Measurements from ENCODE around the gene ABCC4. TPM values are rescaled to one million over a fixed set of nuclear protein-coding genes. Genes with fewer than 3 reads are reported as not detected.

Gene ABCC4
- total and polyA plus RNA-seq, 2 of the 13 experiments (the other 11 are each of a cell fraction or from before 2014, with no cell fraction given) = 4.2 to 11.3 TPM

DNA sequence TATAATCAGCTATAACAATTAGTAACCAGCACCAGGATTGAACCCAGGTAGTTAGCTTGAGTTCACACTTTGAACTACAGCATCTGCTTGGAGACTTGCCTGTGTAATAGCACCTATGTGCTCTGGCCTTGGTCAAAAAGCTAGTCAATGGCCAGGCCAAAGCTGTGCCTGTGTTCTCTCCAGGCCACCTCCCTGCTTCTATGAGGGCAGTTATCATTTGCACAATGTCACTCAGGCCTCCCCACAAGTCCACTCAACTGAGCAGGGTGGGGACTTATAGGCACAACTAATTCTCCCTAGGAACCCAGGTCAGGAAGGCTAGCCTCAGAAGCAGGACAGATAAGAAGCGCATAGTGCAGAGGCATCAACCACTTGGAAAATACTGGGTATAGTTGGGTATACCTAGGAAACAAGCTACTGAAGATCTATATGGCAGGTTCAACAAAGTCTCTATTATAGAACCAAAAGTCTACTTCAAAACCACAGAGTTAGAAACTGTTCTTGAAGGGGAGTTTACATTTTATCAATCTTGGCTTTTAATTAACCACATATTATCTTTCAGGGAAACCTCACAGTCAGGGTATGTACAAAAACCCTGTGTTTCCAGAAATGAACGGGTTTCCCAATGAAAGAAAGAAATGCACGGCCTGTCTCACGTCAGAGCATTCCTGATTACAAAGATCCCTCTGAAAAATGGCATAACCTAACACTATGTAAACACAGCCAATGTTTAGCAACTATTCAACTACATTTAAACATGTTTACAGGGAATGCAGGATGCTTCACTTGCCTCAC, 140.9 kb downstream of the ABCC4 start (continued):
- TF ChIP-seq, protein P1, sequence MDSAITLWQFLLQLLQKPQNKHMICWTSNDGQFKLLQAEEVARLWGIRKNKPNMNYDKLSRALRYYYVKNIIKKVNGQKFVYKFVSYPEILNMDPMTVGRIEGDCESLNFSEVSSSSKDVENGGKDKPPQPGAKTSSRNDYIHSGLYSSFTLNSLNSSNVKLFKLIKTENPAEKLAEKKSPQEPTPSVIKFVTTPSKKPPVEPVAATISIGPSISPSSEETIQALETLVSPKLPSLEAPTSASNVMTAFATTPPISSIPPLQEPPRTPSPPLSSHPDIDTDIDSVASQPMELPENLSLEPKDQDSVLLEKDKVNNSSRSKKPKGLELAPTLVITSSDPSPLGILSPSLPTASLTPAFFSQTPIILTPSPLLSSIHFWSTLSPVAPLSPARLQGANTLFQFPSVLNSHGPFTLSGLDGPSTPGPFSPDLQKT (CRISPR knock-in tag; IDR thresholded peaks at IDR 0.05; ENCODE audit: borderline replicate concordance) = no peak
- no peak for TF ChIP-seq PPARG (CRISPR knock-in tag; conservative IDR thresholded peaks at IDR 0.05)
- TF ChIP-seq ARNT2 (CRISPR knock-in tag; IDR thresholded peaks at IDR 0.05; ENCODE audit: low read depth) = no peak
- TF ChIP-seq, protein P2, sequence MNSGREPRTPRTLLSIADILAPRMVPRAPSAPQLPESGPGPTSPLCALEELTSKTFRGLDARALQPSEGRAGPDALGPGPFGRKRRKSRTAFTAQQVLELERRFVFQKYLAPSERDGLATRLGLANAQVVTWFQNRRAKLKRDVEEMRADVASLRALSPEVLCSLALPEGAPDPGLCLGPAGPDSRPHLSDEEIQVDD (CRISPR knock-in tag; IDR thresholded peaks at IDR 0.05; ENCODE audit: borderline replicate concordance) = no peak
- no peak for TF ChIP-seq ZNF101 (CRISPR knock-in tag; IDR thresholded peaks at IDR 0.05; ENCODE audit: borderline replicate concordance, low read depth)
- TF ChIP-seq AKAP8 (CRISPR knock-in tag; IDR thresholded peaks at IDR 0.05) = no peak
- TF ChIP-seq ZNF570 (CRISPR knock-in tag; IDR thresholded peaks at IDR 0.05; ENCODE audit: borderline replicate concordance) = no peak
- no peak for TF ChIP-seq RXRB (CRISPR knock-in tag; IDR thresholded peaks at IDR 0.05; ENCODE audit: borderline replicate concordance)
- no peak for TF ChIP-seq KLF9 (CRISPR knock-in tag; IDR thresholded peaks at IDR 0.05; ENCODE audit: low read depth)
- TF ChIP-seq RFX5 (IDR thresholded peaks at IDR 0.05; ENCODE audit: low read depth, low read length) = no peak
- TF ChIP-seq ZMYM2 (CRISPR knock-in tag; IDR thresholded peaks at IDR 0.05) = no peak
- no peak for TF ChIP-seq KLF16 (CRISPR knock-in tag; IDR thresholded peaks at IDR 0.05)
- no peak for TF ChIP-seq HNRNPLL (IDR thresholded peaks at IDR 0.05; ENCODE audit: low read depth, low read length, poor library complexity, severe bottlenecking)
- TF ChIP-seq, protein P3, sequence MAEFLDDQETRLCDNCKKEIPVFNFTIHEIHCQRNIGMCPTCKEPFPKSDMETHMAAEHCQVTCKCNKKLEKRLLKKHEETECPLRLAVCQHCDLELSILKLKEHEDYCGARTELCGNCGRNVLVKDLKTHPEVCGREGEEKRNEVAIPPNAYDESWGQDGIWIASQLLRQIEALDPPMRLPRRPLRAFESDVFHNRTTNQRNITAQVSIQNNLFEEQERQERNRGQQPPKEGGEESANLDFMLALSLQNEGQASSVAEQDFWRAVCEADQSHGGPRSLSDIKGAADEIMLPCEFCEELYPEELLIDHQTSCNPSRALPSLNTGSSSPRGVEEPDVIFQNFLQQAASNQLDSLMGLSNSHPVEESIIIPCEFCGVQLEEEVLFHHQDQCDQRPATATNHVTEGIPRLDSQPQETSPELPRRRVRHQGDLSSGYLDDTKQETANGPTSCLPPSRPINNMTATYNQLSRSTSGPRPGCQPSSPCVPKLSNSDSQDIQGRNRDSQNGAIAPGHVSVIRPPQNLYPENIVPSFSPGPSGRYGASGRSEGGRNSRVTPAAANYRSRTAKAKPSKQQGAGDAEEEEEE (CRISPR knock-in tag; IDR thresholded peaks at IDR 0.05; ENCODE audit: borderline replicate concordance) = no peak
- TF ChIP-seq ZNF121 (CRISPR knock-in tag; IDR thresholded peaks at IDR 0.05) = no peak
- TF ChIP-seq ZSCAN12 (CRISPR knock-in tag; IDR thresholded peaks at IDR 0.05) = no peak
- no peak for TF ChIP-seq ZNF775 (CRISPR knock-in tag; IDR thresholded peaks at IDR 0.05; ENCODE audit: borderline replicate concordance)
- no peak; the same call in 1 of the 2 replicates for TF ChIP-seq HOXD1 (CRISPR knock-in tag; IDR thresholded peaks at IDR 0.05)
- 0 out of 2 replicates have a peak, but pooled peaks have one; percentile 34 for TF ChIP-seq FOSL2 (CRISPR knock-in tag; IDR thresholded peaks at IDR 0.05)
- TF ChIP-seq ZNF230 (CRISPR knock-in tag; IDR thresholded peaks at IDR 0.05) = no peak
- TF ChIP-seq, protein P4, sequence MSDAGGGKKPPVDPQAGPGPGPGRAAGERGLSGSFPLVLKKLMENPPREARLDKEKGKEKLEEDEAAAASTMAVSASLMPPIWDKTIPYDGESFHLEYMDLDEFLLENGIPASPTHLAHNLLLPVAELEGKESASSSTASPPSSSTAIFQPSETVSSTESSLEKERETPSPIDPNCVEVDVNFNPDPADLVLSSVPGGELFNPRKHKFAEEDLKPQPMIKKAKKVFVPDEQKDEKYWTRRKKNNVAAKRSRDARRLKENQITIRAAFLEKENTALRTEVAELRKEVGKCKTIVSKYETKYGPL (CRISPR knock-in tag; IDR thresholded peaks at IDR 0.05) = no peak
- TF ChIP-seq ZFP36L1 (CRISPR knock-in tag; IDR thresholded peaks at IDR 0.05) = no peak
- no peak for TF ChIP-seq NR2F6 (IDR thresholded peaks at IDR 0.05)
- TF ChIP-seq NR2F6 (CRISPR knock-in tag; IDR thresholded peaks at IDR 0.05) = peak; percentile 37; the same call in 1 of the 2 replicates
- no peak for TF ChIP-seq MIXL1 (CRISPR knock-in tag; IDR thresholded peaks at IDR 0.05)
- no peak for TF ChIP-seq CHCHD3 (CRISPR knock-in tag; IDR thresholded peaks at IDR 0.05)
- no peak for TF ChIP-seq CCAR2 (optimal IDR thresholded peaks at IDR 0.05; ENCODE audit: low read depth, low read length)
- TF ChIP-seq ZKSCAN1 (IDR thresholded peaks at IDR 0.05; ENCODE audit: low read length) = no peak
- no peak for TF ChIP-seq GZF1 (CRISPR knock-in tag; IDR thresholded peaks at IDR 0.05)

Measured in HepG2 (cell line).